Measurements from ENCODE around the gene PDILT.
"Not testable (repeated sequence)": the region's sequence is repeated elsewhere in the genome, so short reads cannot be mapped to it uniquely, and the experiment has no call there.

The PDILT gene

DNA sequence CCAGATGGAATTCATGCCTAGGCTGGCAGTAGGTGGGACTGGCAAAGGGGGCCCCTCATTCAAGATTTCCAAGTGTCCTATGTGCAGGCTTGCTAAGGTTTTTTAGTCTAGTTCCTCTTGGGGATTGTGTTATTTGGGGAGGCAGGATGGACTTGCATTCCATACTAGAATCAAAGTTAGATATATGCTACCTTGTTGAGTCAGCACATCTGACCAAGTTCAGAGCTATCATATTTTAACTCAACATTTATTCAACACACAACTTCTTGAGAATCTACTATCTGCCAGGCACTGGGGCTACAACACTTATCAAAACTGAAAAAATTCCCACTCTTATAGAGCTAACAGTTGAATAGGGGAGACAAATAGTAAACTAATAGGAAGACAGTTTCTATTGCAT lies 83.9 kb downstream of the PDILT start:
- no peak for DNase-seq

GRCh38 chr16:20320178-20320577 lies 84.4 kb downstream of the PDILT start:
- DNase-seq: no peak

DNA sequence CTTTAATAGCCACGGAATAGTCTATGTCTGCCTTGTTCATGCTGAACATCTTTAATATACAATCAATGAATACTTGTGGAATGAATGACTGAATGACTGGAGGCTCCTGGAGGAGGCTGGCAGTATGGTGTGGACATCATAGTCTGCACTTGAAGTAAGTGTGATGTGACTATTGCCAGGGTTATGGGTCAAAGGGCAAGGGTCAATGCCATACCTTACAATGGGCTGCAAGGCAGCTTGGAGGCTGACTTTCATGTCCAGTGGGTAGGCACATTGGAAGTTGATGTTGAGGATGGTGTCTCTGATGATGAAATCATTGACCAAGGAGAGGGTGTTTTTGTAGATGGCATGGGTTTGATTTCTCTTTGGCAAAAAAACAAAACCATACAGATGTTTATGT lies 85.1 kb downstream of the PDILT start:
- no peak for DNase-seq

DNA sequence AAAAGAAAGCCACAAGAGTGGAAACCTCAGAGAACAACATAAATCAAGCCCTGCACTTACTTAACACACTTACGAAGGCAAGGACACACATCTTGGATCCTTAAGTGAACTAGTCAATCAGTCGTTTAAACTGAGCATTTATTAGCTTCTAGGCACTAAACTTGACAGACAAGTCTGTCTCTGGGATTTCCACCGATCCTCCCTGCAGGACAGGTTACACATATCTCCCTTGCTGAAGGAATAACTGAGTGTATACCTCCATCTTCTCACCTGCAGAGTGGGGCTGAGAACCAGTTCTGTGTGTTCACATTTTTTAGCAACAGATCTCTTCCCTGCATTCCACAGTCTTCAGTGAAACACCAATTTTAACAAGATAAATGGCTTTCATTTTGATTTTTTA lies 86.1 kb downstream of the PDILT start:
- DNase-seq: no peak

- DNase-seq: no peak
These were observed 86.5 kb downstream of the PDILT start for GRCh38 chr16:20318006-20318405.

DNA sequence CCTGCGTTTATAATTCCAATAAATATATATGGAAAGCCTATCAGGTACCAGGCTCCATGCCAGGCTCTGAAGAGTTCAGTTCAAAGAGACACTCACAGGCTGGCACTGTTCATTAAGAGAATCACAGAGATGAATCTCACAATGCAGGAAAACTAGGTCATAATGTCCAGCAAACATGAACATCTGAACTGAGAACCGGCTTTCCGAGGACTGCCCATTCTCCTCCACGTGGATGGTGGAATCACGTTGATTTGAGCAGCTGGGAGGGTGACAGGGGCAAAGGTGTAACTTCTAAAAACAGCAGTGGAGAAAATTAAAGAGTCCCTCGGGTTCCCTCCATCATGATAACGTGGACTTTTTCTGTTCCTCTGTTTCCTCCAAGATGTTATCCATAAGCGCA lies 87.4 kb downstream of the PDILT start:
- no peak for DNase-seq

- no peak for DNase-seq
These were observed 87.8 kb downstream of the PDILT start for GRCh38 chr16:20316715-20317114.

- no peak for DNase-seq
These were observed 88.8 kb downstream of the PDILT start for GRCh38 chr16:20315764-20316163.

- no peak for DNase-seq
These were observed 90.0 kb downstream of the PDILT start for GRCh38 chr16:20314575-20314974.

DNA sequence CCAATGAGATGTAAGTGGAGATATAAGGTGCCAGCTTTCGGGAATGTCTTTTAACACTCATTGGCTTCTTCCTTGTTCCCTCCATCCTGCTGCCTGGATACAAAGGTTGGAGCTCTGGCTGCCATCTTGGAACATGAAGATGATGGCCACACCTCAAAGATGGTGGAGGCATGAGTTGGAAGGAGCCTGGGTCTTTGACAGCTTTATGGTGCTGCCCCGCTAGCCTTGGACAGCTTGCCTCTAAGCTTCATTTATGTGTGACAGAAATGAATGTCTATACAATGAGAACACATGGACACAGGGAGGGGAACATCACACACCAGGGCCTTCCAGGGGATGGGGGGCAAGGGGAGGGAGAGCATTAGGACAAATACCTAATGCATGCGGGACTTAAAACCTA lies 90.8 kb downstream of the PDILT start:
- no peak for DNase-seq

GRCh38 chr16:20312536-20313095 lies 91.9 kb downstream of the PDILT start:
- not testable (repeated sequence) for DNase-seq

DNA sequence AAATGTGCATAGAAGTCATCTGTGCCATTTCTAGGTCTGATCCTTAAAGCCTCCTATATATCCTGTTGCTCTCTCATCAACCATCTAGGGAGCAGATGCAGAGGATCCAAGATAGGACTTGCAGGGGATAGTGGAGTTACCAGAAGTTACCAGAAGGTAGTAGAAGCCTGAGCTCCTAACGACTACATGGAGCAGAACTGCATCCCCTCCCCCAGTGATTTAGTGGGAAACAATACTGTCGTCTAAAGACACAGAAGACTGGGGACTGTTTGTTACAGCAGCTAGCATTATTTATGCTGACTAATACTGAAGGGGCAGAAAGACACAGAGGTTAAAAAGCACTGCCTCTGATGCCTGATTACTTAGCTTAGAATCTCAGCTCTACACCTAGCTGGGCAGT lies 93.0 kb downstream of the PDILT start:
- no peak for DNase-seq

DNA sequence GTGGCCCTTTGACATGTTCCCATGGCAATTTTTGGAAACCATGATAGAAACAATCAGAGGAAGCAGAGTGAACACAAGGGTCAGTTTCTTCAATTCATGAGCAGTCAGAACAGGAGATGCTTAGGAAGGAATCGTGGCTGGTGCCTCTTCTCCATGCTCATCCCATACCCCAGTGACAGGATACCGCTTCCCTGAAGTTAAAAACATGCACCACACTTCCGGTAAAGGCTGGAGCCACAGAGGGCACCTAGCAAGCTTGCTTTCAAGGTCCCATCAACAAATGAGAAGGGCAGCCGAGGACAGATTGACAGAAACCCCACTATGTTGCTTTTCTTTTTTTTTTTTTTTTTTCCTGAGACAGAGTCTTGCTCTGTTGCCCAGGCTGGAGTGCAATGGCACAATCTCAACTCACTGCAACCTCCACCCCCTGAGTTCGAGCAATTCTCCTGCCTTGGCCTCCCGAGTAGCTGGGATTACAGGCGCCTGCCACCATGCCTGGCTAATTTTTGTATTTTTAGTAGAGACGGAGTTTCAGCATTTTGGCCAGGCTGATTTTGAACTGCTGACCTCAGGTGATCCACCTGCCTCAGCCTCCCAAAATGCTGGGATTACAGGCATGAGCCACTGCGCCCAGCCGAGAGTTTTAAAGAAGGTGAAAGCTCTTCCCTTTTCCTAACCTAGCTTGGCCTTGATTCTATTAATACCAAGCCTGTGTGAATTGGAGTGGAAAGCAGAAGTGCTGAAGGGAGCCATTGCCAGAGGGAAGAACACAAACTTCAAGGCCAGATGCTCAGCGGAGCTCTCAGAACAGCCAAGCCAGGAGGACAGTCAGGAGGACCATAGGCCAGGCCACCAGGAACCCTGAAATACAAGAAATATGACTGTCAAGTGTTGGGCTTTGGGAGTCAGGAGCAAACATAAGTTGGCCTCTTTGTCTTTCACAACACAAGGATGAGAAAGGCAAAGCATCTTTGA lies 93.8 kb downstream of the PDILT start:
- DNase-seq: no peak

- DNase-seq: no peak
These were observed 94.8 kb downstream of the PDILT start for GRCh38 chr16:20309786-20310185.

Data from GOT3 (cell line).